Nephron progenitor cell (in vitro differentiated cells): Measurements from ENCODE around the gene DGCR2.

Experiments used
- DNase-seq: peaks from one replicate; pipeline ENCODE4 v3.0.0; 2021
- H3K27ac Mint-ChIP-seq: 2 replicates; pipeline ENCODE4 v1.8.0; 2021; ENCODE audit warnings: mild to moderate bottlenecking, moderate library complexity, mixed read lengths
- H3K27me3 Mint-ChIP-seq: 2 replicates; pipeline ENCODE4 v1.8.0; 2021; ENCODE audit warnings: mild to moderate bottlenecking, low read depth, mixed read lengths; ENCODE audit not compliant: poor library complexity
- H3K36me3 Mint-ChIP-seq: 2 replicates; pipeline ENCODE4 v1.8.0; 2021; ENCODE audit warnings: low read depth, mixed read lengths
- H3K4me1 Mint-ChIP-seq: 2 replicates; pipeline ENCODE4 v1.8.0; 2021; ENCODE audit warnings: mixed read lengths
- H3K4me3 Mint-ChIP-seq: 2 replicates; pipeline ENCODE4 v1.8.0; 2021; ENCODE audit warnings: mild to moderate bottlenecking, moderate library complexity, mixed read lengths
- H3K9me3 Mint-ChIP-seq: 2 replicates; pipeline ENCODE4 v1.8.0; 2021; ENCODE audit warnings: mild to moderate bottlenecking, moderate library complexity, mixed read lengths
- TF ChIP-seq, protein P1 (sequence below): fragments of 200-600 bp; sonication (generic); IDR thresholded peaks from 2 replicates; pipeline ENCODE4 v1.5.0; 2021; ENCODE audit warnings: antibody characterized with exemption

Gene DGCR2

DNA sequence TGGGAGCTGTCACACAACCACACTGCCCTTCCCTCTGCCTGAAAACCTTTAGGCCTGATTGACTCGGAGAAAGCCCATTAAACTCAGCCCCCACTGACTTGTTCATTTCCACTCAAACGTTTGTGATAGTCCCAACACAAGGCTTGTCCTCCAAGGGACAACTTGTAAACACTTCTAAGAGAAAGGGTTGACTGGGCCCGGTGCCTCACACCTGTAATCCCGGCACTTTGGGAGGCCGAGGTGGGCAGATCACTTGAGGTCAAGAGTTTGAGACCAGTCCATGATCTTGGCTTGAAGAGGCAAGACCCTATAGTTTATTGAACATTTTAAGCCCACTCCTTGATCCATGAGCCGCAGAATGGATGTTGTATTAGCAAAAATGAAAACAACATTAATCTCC, 122.8 kb downstream of the DGCR2 start:
- Mint-ChIP-seq H3K36me3 (no peaks in the 10 kb centered on the region), H3K4me1 (peaks cover 23% of the 10 kb centered on the region), H3K4me3 (no peak overlapping the region), H3K27me3 (peaks cover 59% of the 10 kb centered on the region), H3K9me3 (peaks cover 5% of the 10 kb centered on the region), H3K27ac (no peak overlapping the region)
- DNase-seq, result no peak
- TF ChIP-seq, protein P1, sequence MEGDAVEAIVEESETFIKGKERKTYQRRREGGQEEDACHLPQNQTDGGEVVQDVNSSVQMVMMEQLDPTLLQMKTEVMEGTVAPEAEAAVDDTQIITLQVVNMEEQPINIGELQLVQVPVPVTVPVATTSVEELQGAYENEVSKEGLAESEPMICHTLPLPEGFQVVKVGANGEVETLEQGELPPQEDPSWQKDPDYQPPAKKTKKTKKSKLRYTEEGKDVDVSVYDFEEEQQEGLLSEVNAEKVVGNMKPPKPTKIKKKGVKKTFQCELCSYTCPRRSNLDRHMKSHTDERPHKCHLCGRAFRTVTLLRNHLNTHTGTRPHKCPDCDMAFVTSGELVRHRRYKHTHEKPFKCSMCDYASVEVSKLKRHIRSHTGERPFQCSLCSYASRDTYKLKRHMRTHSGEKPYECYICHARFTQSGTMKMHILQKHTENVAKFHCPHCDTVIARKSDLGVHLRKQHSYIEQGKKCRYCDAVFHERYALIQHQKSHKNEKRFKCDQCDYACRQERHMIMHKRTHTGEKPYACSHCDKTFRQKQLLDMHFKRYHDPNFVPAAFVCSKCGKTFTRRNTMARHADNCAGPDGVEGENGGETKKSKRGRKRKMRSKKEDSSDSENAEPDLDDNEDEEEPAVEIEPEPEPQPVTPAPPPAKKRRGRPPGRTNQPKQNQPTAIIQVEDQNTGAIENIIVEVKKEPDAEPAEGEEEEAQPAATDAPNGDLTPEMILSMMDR, result no peak

DNA sequence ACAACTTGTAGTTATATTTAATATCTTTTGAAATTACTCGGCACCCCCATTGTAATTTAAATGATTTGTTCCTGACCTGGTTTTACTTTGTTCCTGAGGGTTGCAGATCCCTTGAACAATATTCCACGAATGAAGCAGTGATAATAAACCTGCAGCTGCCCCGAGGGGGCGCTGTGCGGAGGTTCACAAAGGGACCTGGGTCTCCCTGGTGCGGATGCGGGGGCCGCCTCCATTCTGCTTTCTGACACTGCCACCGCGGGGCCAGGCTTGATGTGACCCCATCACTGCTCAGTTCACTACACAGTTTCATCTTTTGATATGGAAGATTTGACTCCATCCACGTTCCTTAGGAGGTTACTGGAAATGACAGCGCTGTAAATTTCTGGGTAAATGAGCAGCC, 123.2 kb downstream of the DGCR2 start:
- Mint-ChIP-seq H3K27me3 (peaks cover 58% of the 10 kb centered on the region), H3K9me3 (peaks cover under 1% of the 10 kb centered on the region), H3K4me3 (no peak overlapping the region), H3K27ac (no peak overlapping the region), H3K36me3 (no peaks in the 10 kb centered on the region), H3K4me1 (peaks cover 24% of the 10 kb centered on the region)
- TF ChIP-seq, protein P1, result peak; percentile 41
- DNase-seq, result peak; percentile 52

GRCh38 chr22:18997925-18998315, 124.3 kb downstream of the DGCR2 start:
- no peak for DNase-seq
- Mint-ChIP-seq H3K9me3 (no peaks in the 10 kb centered on the region), H3K27ac (no peak overlapping the region), H3K27me3 (peaks cover 52% of the 10 kb centered on the region), H3K36me3 (no peaks in the 10 kb centered on the region), H3K4me3 (no peak overlapping the region), H3K4me1 (peaks cover 32% of the 10 kb centered on the region)
- TF ChIP-seq, protein P1, result no peak

DNA sequence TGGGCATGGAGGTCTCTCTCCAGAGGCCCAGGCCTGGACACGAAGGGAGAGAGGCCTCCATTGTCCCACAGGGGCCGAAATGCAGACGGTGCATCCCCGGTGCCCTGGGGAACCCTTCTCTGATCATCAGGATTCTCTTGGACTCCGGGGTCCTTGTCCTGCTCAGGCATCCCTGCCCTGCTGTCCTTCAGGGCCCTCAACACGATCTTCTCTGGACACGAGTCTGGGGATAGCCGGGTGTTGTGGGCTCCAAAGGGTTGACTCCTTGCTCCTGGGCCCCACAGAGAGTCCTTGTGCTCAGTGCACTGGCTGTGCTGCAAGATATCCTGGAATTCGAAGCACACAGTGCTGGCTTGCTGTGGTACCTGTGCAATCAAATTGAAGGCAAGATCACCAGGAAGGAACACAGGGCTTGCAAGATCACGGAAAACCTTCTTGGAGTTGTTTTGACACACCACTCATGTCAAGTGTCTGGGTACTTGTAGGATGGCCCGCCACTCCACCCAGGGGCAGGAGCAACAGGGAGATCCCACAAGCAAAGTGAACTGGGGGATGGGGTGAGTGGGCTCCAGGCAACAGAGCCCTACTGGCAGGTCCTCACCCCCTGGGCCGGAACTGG, 124.8 kb downstream of the DGCR2 start:
- Mint-ChIP-seq H3K9me3 (no peaks in the 10 kb centered on the region), H3K36me3 (no peaks in the 10 kb centered on the region), H3K27ac (no peak overlapping the region), H3K4me1 (peaks cover 32% of the 10 kb centered on the region), H3K4me3 (no peak overlapping the region), H3K27me3 (peaks cover 51% of the 10 kb centered on the region)
- DNase-seq, result no peak
- TF ChIP-seq, protein P1, result no peak

- TF ChIP-seq, protein P1, result no peak
Observed at GRCh38 chr22:18996376-18996900, 125.8 kb downstream of the DGCR2 start.

DNA sequence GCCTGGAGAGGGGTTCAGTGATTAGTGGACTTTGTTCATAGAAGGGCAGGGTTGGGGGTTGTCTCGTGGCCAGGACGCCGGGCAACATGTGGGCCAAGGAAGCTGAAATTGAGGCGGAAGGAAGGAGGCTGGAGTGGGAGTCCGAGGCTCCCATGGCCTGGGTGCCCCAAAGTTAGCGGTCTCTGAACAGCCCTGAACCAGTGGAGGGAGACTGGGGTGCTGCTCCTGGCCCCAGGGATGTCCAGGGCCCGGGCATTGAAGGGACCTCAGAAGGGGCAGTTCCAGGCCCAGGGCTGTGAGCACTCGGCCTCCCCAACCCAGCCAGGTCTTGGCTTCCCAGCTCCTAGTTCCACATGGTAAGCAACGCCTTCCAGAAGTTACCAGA, 126.9 kb downstream of the DGCR2 start:
- DNase-seq, result no peak
- H3K36me3 Mint-ChIP-seq, result no peaks in the 10 kb centered on the region
- H3K27me3 Mint-ChIP-seq, result peaks cover 39% of the 10 kb centered on the region
- no peaks in the 10 kb centered on the region for H3K9me3 Mint-ChIP-seq
- TF ChIP-seq, protein P1, result no peak
- peaks cover 22% of the 10 kb centered on the region for H3K4me1 Mint-ChIP-seq
- no peak overlapping the region for H3K27ac Mint-ChIP-seq
- no peak overlapping the region for H3K4me3 Mint-ChIP-seq

More at GRCh38 chr22:18996376-18996900, 125.8 kb downstream of the DGCR2 start:
- Mint-ChIP-seq H3K9me3 (no peaks in the 10 kb centered on the region), H3K27ac (no peak overlapping the region), H3K4me1 (peaks cover 22% of the 10 kb centered on the region), H3K4me3 (no peak overlapping the region), H3K36me3 (no peaks in the 10 kb centered on the region), H3K27me3 (peaks cover 45% of the 10 kb centered on the region)
- no peak for DNase-seq
